Fibroblast of lung (primary cell): ENCODE data around the gene LRRC75B.

Experiments
- CTCF ChIP-seq, 2 donors: IDR thresholded peaks in 1 of 2; conservative IDR thresholded peaks in 1 of 2; 1 replicate in 1 of 2; 2 replicates in 1 of 2; pipeline ENCODE4 v1.5.1; 2011 to 2012; ENCODE audit warnings: low read length in 2 of 2, control low read depth in 1 of 2, inconsistent platforms in 1 of 2, low read depth in 1 of 2, mild to moderate bottlenecking in 1 of 2
- EZH2 ChIP-seq: IDR thresholded peaks from 2 replicates; pipeline ENCODE4 v1.5.1; 2012; ENCODE audit warnings: low read length, control low read depth, mild to moderate bottlenecking; ENCODE audit errors: missing control alignments

GRCh38 chr22:24588757-24589481 lies 4.0 kb downstream of the LRRC75B start:
- TF ChIP-seq CTCF (conservative IDR thresholded peaks at IDR 0.05 in 1 of 2, IDR thresholded peaks at IDR 0.05 in 1 of 2; ENCODE audit: low read depth in 1 of 2, low read length in 2 of 2): no peak
- no peak for TF ChIP-seq EZH2
